Lower leg skin (tissue), 4 donors: ENCODE results near the gene NSD1. TPM values are rescaled to one million over a fixed set of nuclear protein-coding genes. Genes with fewer than 3 reads are reported as not detected.
A peak's percentile ranks its signal among the peaks of the same experiment; 100 is the strongest.

ENCODE experiments used
- DNase-seq, 2 donors: peaks; one replicate each; pipeline ENCODE4 v3.0.0-alpha.2; 2019; ENCODE audit warnings: low spot score in 2 of 2
- H3K4me3 ChIP-seq: fragments of 200-600 bp; sonication (generic); 2 replicates; pipeline ENCODE4 v1.5.1; 2017; ENCODE audit warnings: mild to moderate bottlenecking, low read depth; ENCODE audit not compliant: poor library complexity, severe bottlenecking
- POLR2A ChIP-seq, 2 donors: fragments of 450-650 bp; IDR thresholded peaks; one replicate each; pipeline ENCODE4 v1.6.1; 2016 to 2017; ENCODE audit warnings: antibody characterized with exemption in 2 of 2, mild to moderate bottlenecking in 1 of 2, moderate library complexity in 1 of 2
- WGBS, 2 donors: methylation state at CpG; one replicate each; pipeline ENCODE4 v1.1.5; 2018; 5-methylcytosine and 5-hydroxymethylcytosine counted together
- intact Hi-C: fragments of 100-400 bp; cut with DNase I; formaldehyde crosslinking; loops from one replicate; pipeline ENCODE4 v1.15.0; 2023; ENCODE audit warnings: low total_unique reads
- total RNA-seq, 4 donors: library from RNA; depleted of rRNA; stranded (reverse); fragments of >200 nt; gene quantifications; one replicate each; pipeline ENCODE4 v1.1.0, GENCODE V29; 2016
- TF ChIP-seq, protein P1 (sequence below), 3 donors: fragments of 450-650 bp; IDR thresholded peaks; one replicate each; pipeline ENCODE4 v1.5.1; 2016; ENCODE audit warnings: antibody characterized with exemption in 3 of 3, mild to moderate bottlenecking in 3 of 3, moderate library complexity in 2 of 3

Gene NSD1
- total RNA-seq, 4 donors from 2014 or later: 25.1 to 36.8 (median 34.2) TPM

DNA sequence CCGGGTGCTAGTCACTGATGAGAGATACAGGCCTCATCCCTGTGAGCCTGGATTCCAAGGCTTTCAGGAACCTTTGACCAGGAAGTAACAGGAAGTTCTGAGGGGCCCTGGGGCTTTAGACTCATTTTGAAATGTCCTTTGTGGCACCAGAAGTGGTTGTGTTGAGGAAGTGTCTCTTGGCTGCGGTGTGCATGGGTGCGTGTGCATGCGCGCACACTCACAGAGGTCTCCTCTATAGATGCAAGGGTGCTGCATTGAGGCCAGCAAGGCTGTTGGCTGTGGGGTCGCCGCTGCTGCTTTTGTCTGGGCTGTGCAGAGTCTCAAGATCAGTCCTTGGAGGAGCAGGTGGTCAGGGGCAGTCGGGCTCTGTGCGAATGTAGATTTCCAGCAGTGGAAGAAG is 162.4 kb downstream of the NSD1 start:
- DNase-seq: peak in 1 of 2 donors; percentile 81
- no peak overlapping the region for H3K4me3 ChIP-seq
- 86 to 87% methylated on average over 9 of the region's 9 CpGs for WGBS, 2 donors
- TF ChIP-seq POLR2A (IDR thresholded peaks at IDR 0.05): no peak
- TF ChIP-seq, protein P1, sequence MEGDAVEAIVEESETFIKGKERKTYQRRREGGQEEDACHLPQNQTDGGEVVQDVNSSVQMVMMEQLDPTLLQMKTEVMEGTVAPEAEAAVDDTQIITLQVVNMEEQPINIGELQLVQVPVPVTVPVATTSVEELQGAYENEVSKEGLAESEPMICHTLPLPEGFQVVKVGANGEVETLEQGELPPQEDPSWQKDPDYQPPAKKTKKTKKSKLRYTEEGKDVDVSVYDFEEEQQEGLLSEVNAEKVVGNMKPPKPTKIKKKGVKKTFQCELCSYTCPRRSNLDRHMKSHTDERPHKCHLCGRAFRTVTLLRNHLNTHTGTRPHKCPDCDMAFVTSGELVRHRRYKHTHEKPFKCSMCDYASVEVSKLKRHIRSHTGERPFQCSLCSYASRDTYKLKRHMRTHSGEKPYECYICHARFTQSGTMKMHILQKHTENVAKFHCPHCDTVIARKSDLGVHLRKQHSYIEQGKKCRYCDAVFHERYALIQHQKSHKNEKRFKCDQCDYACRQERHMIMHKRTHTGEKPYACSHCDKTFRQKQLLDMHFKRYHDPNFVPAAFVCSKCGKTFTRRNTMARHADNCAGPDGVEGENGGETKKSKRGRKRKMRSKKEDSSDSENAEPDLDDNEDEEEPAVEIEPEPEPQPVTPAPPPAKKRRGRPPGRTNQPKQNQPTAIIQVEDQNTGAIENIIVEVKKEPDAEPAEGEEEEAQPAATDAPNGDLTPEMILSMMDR (IDR thresholded peaks at IDR 0.05): no peak
- intact Hi-C loops: no loop called here

DNA sequence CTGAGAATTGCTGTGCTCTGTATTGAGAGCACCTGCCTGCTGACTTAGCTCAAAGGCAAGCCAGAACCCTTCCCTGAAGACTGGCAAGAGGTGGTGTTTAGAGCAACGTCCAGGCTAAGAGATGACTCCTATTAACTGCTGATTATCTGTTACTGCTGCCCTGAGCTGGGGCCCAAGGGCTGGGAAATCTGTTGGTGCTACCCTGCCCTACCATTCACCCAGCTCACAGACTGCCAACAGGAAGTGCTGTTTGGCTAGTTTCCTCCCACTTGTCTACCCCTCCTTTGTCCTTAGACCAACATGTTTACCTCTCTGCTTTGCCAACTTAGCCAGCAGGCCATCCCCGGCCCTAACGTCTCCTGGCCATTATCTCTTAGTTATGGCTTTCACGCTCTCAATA is 163.0 kb downstream of the NSD1 start:
- peak in 1 of 2 donors; percentile 74 for DNase-seq
- TF ChIP-seq, protein P1 (IDR thresholded peaks at IDR 0.05): no peak
- TF ChIP-seq POLR2A (IDR thresholded peaks at IDR 0.05): no peak
- 49 to 58% methylated on average over 4 of the region's 4 CpGs for WGBS, 2 donors
- intact Hi-C loops: no loop called here
- H3K4me3 ChIP-seq: no peak overlapping the region

DNA sequence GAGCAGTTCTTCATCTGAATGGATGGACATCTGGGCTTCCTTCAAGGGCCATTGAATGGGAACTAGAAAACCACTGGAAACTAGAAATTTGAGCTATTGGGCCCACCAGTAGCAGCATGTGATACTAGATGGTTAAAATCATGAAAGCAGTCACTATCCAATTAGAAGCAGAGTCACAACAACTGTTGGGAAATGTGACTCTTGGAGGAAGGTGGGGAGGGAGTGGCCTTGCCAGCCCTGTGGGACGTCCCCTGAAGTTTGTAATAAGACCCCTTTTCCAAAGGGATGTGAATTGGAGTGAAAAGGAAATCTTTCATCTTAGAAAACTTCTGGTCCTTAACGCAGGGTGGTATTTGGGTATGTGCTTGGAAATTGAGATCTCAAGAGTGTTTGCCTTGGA is 164.3 kb downstream of the NSD1 start:
- no peak overlapping the region for H3K4me3 ChIP-seq
- WGBS, 2 donors: 84 to 97% methylated on average over 2 of the region's 2 CpGs
- intact Hi-C loops: no loop called here
- no peak for TF ChIP-seq POLR2A (IDR thresholded peaks at IDR 0.05)
- TF ChIP-seq, protein P1 (IDR thresholded peaks at IDR 0.05): no peak
- DNase-seq: no peak

DNA sequence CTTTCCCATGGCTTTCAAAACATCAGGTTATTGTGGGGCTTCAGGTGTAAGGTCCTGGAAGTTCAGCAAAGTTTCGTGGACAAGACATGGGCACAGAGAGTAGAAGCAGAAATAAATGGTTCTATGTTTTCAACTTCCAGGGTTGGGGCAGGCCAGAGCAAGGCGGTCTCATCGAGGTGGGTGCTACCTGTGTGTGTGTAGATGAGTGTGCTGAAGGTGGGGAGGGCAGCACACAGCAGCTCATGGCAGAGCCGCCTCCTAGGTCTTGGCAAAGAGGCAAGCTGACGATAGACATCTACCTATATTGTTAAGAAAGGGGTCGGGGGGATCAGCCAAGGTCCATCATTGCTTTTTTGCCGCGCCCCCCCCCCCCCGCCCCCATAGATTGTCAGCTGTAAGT is 166.1 kb downstream of the NSD1 start:
- intact Hi-C loops: loop anchor here (10.0 kb wide), 1 partner anchor 185 kb away; no protein-coding TSS in a partner anchor

DNA sequence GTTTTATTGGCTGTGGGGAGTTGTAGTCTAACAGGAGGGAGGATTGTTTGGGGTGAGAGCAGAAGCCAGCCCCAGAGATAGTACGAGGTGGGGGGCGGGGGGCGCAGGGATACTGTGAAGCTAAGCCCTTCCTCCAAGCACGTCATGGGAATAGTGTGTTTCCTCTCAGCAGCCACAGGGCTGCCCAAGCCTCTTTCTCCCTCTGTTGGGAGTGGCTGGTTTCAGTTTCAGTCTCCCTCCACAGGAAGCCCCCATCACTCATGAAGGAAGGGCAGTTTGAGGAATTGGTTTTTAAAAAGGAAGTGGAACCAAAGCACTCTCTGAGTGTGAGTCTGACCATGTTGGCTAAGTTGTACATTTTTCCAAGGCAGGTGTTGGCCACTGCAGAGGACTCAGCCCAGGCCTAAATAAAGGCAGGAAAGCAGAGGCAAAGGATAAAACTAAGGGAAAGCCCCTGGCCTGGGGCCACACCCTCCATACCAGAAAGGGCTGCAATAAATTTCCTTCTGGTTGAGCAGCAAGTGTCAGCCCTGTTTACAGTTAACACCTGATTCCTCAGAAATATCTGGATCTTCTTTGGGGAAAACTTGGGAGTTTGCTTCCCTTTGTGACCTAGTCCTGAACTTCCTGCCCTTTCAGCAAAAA is 166.8 kb downstream of the NSD1 start:
- intact Hi-C loops: loop anchor here (10.0 kb wide), 1 partner anchor 186 kb away; no protein-coding TSS in a partner anchor
- TF ChIP-seq POLR2A (IDR thresholded peaks at IDR 0.05): no peak
- peak in 1 of 2 donors; percentile 59 for DNase-seq
- no peak overlapping the region for H3K4me3 ChIP-seq
- 14 to 30% methylated on average over 4 of the region's 4 CpGs for WGBS, 2 donors

More for the DNA sequence above, 166.1 kb downstream of the NSD1 start:
- H3K4me3 ChIP-seq: no peak overlapping the region
- WGBS, 2 donors: 69 to 80% methylated on average over 9 of the region's 9 CpGs
- TF ChIP-seq POLR2A (IDR thresholded peaks at IDR 0.05): no peak
- TF ChIP-seq, protein P1 (IDR thresholded peaks at IDR 0.05): no peak
- no peak for DNase-seq

DNA sequence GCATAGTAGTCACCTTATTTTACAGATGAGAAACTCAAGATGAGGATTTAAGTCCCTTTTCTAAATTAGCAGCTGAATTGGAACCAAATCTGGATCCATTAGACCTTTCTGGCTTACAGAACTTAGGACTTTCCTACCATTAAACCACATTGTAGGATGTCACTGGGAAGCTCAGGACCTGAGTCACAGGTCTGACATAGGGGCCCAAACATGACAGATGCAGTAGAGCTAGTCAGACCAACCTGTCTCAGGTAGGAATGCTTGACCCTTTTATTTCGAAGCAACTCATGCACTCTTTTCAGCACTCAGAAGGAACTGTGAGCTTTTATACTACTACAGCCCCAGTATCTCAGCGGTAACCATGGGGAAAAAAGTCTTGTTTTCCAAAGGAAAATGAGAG is 167.4 kb downstream of the NSD1 start:
- DNase-seq: no peak
- H3K4me3 ChIP-seq: no peak overlapping the region
- WGBS, 2 donors: 79 to 89% methylated on average over 2 of the region's 2 CpGs
- intact Hi-C loops: loop anchor here (10.0 kb wide), 1 partner anchor 186 kb away; no protein-coding TSS in a partner anchor
- TF ChIP-seq POLR2A (IDR thresholded peaks at IDR 0.05): no peak
- TF ChIP-seq, protein P1 (IDR thresholded peaks at IDR 0.05): no peak
